ENCODE data around the gene CPNE7. TPM values are rescaled to one million over a fixed set of nuclear protein-coding genes. Genes with fewer than 3 reads are reported as not detected.

The CPNE7 gene
- total and polyA plus RNA-seq, 2 donors (not counting 1 experiment from before 2014, with no cell fraction given), result 0.51 to 0.76 TPM

DNA sequence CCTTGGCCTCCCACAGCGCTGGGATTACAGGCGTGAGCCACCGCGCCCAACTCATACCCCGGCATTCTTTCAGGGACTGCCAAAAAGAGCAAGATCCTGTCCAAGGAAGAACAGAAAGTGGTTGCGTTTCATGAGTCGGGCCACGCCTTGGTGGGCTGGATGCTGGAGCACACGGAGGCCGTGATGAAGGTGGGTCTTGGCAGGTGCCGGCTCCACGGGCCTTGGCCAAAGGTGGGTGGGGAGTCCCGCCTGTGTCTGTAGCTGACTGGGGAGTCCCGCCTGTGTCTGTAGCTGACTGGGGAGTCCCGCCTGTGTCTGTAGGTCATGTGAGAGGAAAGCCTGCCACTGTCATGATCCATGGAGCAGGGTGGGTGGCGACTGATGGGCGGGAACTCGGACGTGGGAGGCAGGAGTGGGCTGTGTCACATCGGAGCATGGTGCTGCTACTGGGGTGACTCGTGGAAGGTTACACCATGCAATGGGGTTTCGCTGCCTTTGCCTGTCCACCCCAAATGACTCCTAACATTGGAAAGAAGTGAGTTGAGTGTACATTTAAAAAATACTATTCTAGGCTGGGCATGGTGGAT, 25.0 kb upstream of the CPNE7 start:
- ATAC-seq (ENCODE audit: low read depth) (no peak), DNase-seq (no peak)
- intact Hi-C loops (cut with micrococcal nuclease), result no loop called here
- Mint-ChIP-seq H3K27ac (no peak overlapping the region), H3K4me1 (peaks cover 2% of the 10 kb centered on the region), H3K27me3 (no peaks in the 10 kb centered on the region), H3K9me3 (ENCODE audit: insufficient read depth) (no peaks in the 10 kb centered on the region), H3K4me3 (no peak overlapping the region)
- Histone ChIP-seq H3K27ac (ENCODE audit: low read length in 2 of 2) (no peak overlapping the region), H3K27me3 (replicated peaks in 1 of 4; ENCODE audit: control extremely low read depth in 1 of 4, control insufficient read depth in 3 of 4, insufficient read depth in 4 of 4, low read length in 3 of 4) (no peaks in the 10 kb centered on the region), H3K4me2 (replicated peaks; ENCODE audit: low read depth, low read length, poor library complexity, severe bottlenecking) (no peak overlapping the region), H3K79me2 (ENCODE audit: control insufficient read depth, insufficient read depth, low read length) (peaks cover 7% of the 10 kb centered on the region), H4K20me1 (ENCODE audit: control insufficient read depth, insufficient read depth, low read length, poor library complexity, severe bottlenecking) (no peaks in the 10 kb centered on the region), H3K4me1 (ENCODE audit: control insufficient read depth in 2 of 2, insufficient read depth in 2 of 2, low read length in 2 of 2) (peaks cover 0 to 3% of the 10 kb centered on the region in 2 donors), H3K36me3 (replicated peaks in 1 of 2; ENCODE audit: control extremely low read depth in 1 of 2, control insufficient read depth in 1 of 2, extremely low read depth in 1 of 2, insufficient read depth in 2 of 2, low read length in 1 of 2) (peaks cover 6 to 53% of the 10 kb centered on the region in 2 experiments), H3K4me3 (ENCODE audit: control extremely low read depth in 1 of 5, extremely low read depth in 1 of 5, insufficient read depth in 1 of 5, low read depth in 2 of 5, low read length in 4 of 5) (no peak overlapping the region), H2AFZ (ENCODE audit: insufficient read depth, low read depth, low read length, poor library complexity, severe bottlenecking) (no peak overlapping the region), H3K9me3 (ENCODE audit: control extremely low read depth in 1 of 3, control insufficient read depth in 2 of 3, insufficient read depth in 1 of 3, low read length in 2 of 3) (no peaks in the 10 kb centered on the region), H3K9ac (ENCODE audit: low read length) (no peak overlapping the region)
- ChIA-PET CTCF (interaction anchor here (1.0 kb wide), 1 partner anchor 639 kb away, joined by 3 read pairs; no protein-coding TSS in a partner anchor), POLR2A (no interaction called here)
- WGBS (ENCODE audit: insufficient coverage), result 96% methylated on average over 19 of the region's 22 CpGs
- TF ChIP-seq CTCF (IDR thresholded peaks at IDR 0.05) (no peak), EZH2 (IDR thresholded peaks at IDR 0.05; ENCODE audit: borderline replicate concordance, insufficient read depth, low read depth, low read length, poor library complexity, severe bottlenecking) (no peak)

- Mint-ChIP-seq H3K27me3 (no peaks in the 10 kb centered on the region), H3K27ac (no peak overlapping the region), H3K9me3 (ENCODE audit: insufficient read depth) (no peaks in the 10 kb centered on the region), H3K4me1 (peaks cover 2% of the 10 kb centered on the region), H3K4me3 (no peak overlapping the region)
- ATAC-seq (ENCODE audit: low read depth) (no peak), DNase-seq (no peak)
- intact Hi-C loops (cut with micrococcal nuclease), result no loop called here
- TF ChIP-seq EZH2 (IDR thresholded peaks at IDR 0.05; ENCODE audit: borderline replicate concordance, insufficient read depth, low read depth, low read length, poor library complexity, severe bottlenecking) (no peak), CTCF (IDR thresholded peaks at IDR 0.05) (no peak)
- Histone ChIP-seq H3K36me3 (replicated peaks in 1 of 2; ENCODE audit: control extremely low read depth in 1 of 2, control insufficient read depth in 1 of 2, extremely low read depth in 1 of 2, insufficient read depth in 2 of 2, low read length in 1 of 2) (peaks cover 6 to 47% of the 10 kb centered on the region in 2 experiments), H3K4me3 (ENCODE audit: control extremely low read depth in 1 of 5, extremely low read depth in 1 of 5, insufficient read depth in 1 of 5, low read depth in 2 of 5, low read length in 4 of 5) (no peak overlapping the region), H3K9me3 (ENCODE audit: control extremely low read depth in 1 of 3, control insufficient read depth in 2 of 3, insufficient read depth in 1 of 3, low read length in 2 of 3) (no peaks in the 10 kb centered on the region), H2AFZ (ENCODE audit: insufficient read depth, low read depth, low read length, poor library complexity, severe bottlenecking) (no peak overlapping the region), H3K4me2 (replicated peaks; ENCODE audit: low read depth, low read length, poor library complexity, severe bottlenecking) (no peak overlapping the region), H3K27me3 (replicated peaks in 1 of 4; ENCODE audit: control extremely low read depth in 1 of 4, control insufficient read depth in 3 of 4, insufficient read depth in 4 of 4, low read length in 3 of 4) (no peaks in the 10 kb centered on the region), H3K9ac (ENCODE audit: low read length) (no peak overlapping the region), H4K20me1 (ENCODE audit: control insufficient read depth, insufficient read depth, low read length, poor library complexity, severe bottlenecking) (no peaks in the 10 kb centered on the region), H3K79me2 (ENCODE audit: control insufficient read depth, insufficient read depth, low read length) (peaks cover 4% of the 10 kb centered on the region), H3K27ac (ENCODE audit: low read length in 2 of 2) (no peak overlapping the region), H3K4me1 (ENCODE audit: control insufficient read depth in 2 of 2, insufficient read depth in 2 of 2, low read length in 2 of 2) (peaks cover 0 to 3% of the 10 kb centered on the region in 2 donors)
- 97% methylated on average over 19 of the region's 22 CpGs for WGBS (ENCODE audit: insufficient coverage)
- ChIA-PET CTCF (no interaction called here), POLR2A (interaction anchor here (0.6 kb wide), 1 partner anchor 8 kb away, joined by 4 read pairs; no protein-coding TSS in a partner anchor)
Observed at GRCh38 chr16:89552329-89552728, 23.2 kb upstream of the CPNE7 start.

All from B cell (primary cell).